Calu3 (cell line): Measurements from ENCODE around the gene METTL6. TPM values are rescaled to one million over a fixed set of nuclear protein-coding genes. Genes with fewer than 3 reads are reported as not detected.
"Not testable (repeated sequence)": the region's sequence is repeated elsewhere in the genome, so short reads cannot be mapped to it uniquely, and the experiment has no call there.

Experiments used
- BruUV-seq: library from RNA; stranded (reverse); fragments of 400-500 nt; replicated peaks from 2 replicates; lab custom pipeline; 2021; lab: Mats Ljungman, UMichigan
- CTCF ChIA-PET: fragments of 300-600 bp; sonication (Branson Sonifier 250); formaldehyde crosslinking; loops from one replicate; lab custom pipeline; 2022; ENCODE audit warnings: antibody characterized with exemption; lab: Charles Lee
- DNase-seq: peaks from one replicate; pipeline ENCODE4 v3.0.0; 2022
- H3K27ac Mint-ChIP-seq: one replicate; pipeline ENCODE4 v1.8.0; 2022; ENCODE audit warnings: mixed read lengths; ENCODE audit not compliant: unreplicated experiment
- H3K27me3 Mint-ChIP-seq: one replicate; pipeline ENCODE4 v1.8.0; 2022; ENCODE audit warnings: mixed read lengths; ENCODE audit not compliant: unreplicated experiment
- H3K36me3 Mint-ChIP-seq: one replicate; pipeline ENCODE4 v1.8.0; 2022; ENCODE audit warnings: mild to moderate bottlenecking, moderate library complexity, mixed read lengths; ENCODE audit not compliant: insufficient read depth, unreplicated experiment
- H3K4me1 Mint-ChIP-seq: one replicate; pipeline ENCODE4 v1.8.0; 2022; ENCODE audit warnings: mild to moderate bottlenecking, low read depth, mixed read lengths; ENCODE audit not compliant: unreplicated experiment
- H3K4me3 Mint-ChIP-seq: one replicate; pipeline ENCODE4 v1.8.0; 2022; ENCODE audit warnings: mild to moderate bottlenecking, low read depth, moderate library complexity, mixed read lengths; ENCODE audit not compliant: unreplicated experiment
- H3K9me3 Mint-ChIP-seq: one replicate; pipeline ENCODE4 v1.8.0; 2022; ENCODE audit warnings: low read depth, mixed read lengths; ENCODE audit not compliant: unreplicated experiment
- CTCF ChIP-seq: fragments of 200-600 bp; IDR thresholded peaks from one replicate; pipeline ENCODE4 v1.8.0; 2022; ENCODE audit warnings: antibody characterized with exemption; ENCODE audit not compliant: unreplicated experiment
- intact Hi-C: fragments of 100-400 bp; cut with micrococcal nuclease; formaldehyde crosslinking; loops from one replicate; pipeline ENCODE4 v1.10.0; 2022; ENCODE audit not compliant: unreplicated experiment
- total RNA-seq: library from RNA; stranded (reverse); gene quantifications from 2 replicates; pipeline ENCODE4 v1.2.3, GENCODE V29; 2022

METTL6 gene
- total RNA-seq, 1 experiment from 2014 or later = 23.0 TPM

- H3K4me1 Mint-ChIP-seq = peaks cover 19% of the 10 kb centered on the region
- no peak overlapping the region for H3K4me3 Mint-ChIP-seq
- no peak overlapping the region for H3K27ac Mint-ChIP-seq
- DNase-seq = no peak
- CTCF ChIA-PET = no interaction called here
- TF ChIP-seq CTCF = no peak
- intact Hi-C loops = no loop called here
- no peaks in the 10 kb centered on the region for H3K9me3 Mint-ChIP-seq
- no TSS peak for BruUV-seq
- H3K36me3 Mint-ChIP-seq = no peaks in the 10 kb centered on the region
- no peaks in the 10 kb centered on the region for H3K27me3 Mint-ChIP-seq
These were observed 36.3 kb downstream of the METTL6 start for GRCh38 chr3:15391007-15391406.

- Mint-ChIP-seq H3K9me3 (no peaks in the 10 kb centered on the region), H3K4me3 (no peak overlapping the region), H3K36me3 (no peaks in the 10 kb centered on the region), H3K27ac (no peak overlapping the region), H3K27me3 (no peaks in the 10 kb centered on the region), H3K4me1 (peaks cover 22% of the 10 kb centered on the region)
- intact Hi-C loops = no loop called here
- no TSS peak for BruUV-seq
- TF ChIP-seq CTCF = no peak
- no peak for DNase-seq
- CTCF ChIA-PET = no interaction called here
These were observed 36.9 kb downstream of the METTL6 start for GRCh38 chr3:15390460-15390859.

DNA sequence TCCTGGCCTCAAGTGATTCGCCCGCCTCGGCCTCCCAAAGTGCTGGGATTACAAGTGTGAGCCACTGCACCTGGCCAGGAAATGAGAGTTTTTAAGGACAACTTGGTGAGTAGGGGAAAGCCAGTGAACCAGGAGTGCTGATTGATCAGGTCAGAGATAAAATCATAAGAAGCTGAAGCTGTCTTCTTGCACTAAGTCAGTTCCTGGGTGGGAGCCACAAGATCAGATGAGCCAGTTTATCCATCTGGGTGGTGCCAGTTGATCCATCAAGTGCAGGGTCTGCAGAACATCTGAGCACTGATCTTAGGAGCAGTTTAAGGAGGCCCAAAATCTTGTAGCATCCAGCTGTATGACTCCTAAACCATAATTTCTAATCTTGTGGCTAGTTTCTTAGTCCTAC is 39.0 kb downstream of the METTL6 start:
- H3K4me3 Mint-ChIP-seq, intact Hi-C loops, H3K27ac Mint-ChIP-seq, H3K36me3 Mint-ChIP-seq, H3K9me3 Mint-ChIP-seq, BruUV-seq, H3K27me3 Mint-ChIP-seq, DNase-seq: not testable (repeated sequence)
- CTCF ChIA-PET = interaction anchor here (2.0 kb wide), 1 partner anchor 17 kb away, joined by 6 read pairs; no protein-coding TSS in a partner anchor
- peaks cover 22% of the 10 kb centered on the region for H3K4me1 Mint-ChIP-seq

DNA sequence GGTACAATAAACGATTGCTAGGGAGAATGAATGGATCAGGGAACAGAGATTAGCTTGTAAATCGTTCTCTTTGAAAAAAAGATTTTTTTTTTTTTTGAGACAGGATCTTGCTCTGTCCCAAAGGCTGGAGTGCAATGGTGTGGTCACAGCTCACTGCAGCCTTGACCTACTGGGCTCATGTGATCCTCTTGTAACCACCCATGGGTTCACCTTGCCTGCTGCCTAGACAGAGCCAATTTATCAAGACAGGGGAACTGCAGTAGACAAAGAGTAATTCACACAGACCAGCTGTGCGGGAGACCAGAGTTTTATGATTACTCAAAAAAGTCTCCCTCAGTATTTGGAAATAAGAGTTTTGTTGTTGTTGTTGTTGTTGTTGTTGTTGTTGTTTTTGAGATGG is 39.6 kb downstream of the METTL6 start:
- intact Hi-C loops = no loop called here
- no peak for TF ChIP-seq CTCF
- CTCF ChIA-PET = interaction anchor here (2.0 kb wide), 1 partner anchor 18 kb away, joined by 6 read pairs; no protein-coding TSS in a partner anchor
- peak overlapping the region; percentile 35 for H3K27ac Mint-ChIP-seq
- no peaks in the 10 kb centered on the region for H3K36me3 Mint-ChIP-seq
- H3K9me3 Mint-ChIP-seq = no peaks in the 10 kb centered on the region
- no peak overlapping the region for H3K4me3 Mint-ChIP-seq
- H3K4me1 Mint-ChIP-seq = peaks cover 24% of the 10 kb centered on the region
- no peak for DNase-seq
- H3K27me3 Mint-ChIP-seq = no peaks in the 10 kb centered on the region
- BruUV-seq = no TSS peak

GRCh38 chr3:15387171-15387581 is 40.2 kb downstream of the METTL6 start:
- peak overlapping the region; percentile 35 for H3K27ac Mint-ChIP-seq
- BruUV-seq = no TSS peak
- CTCF ChIA-PET = interaction anchor here (0.6 to 2.0 kb wide), 2 partner anchors 18 to 138 kb away, joined by 3 to 6 read pairs; no protein-coding TSS in a partner anchor
- peaks cover 29% of the 10 kb centered on the region for H3K4me1 Mint-ChIP-seq
- no peaks in the 10 kb centered on the region for H3K9me3 Mint-ChIP-seq
- H3K27me3 Mint-ChIP-seq = no peaks in the 10 kb centered on the region
- no peak for DNase-seq
- intact Hi-C loops = no loop called here
- H3K36me3 Mint-ChIP-seq = no peaks in the 10 kb centered on the region
- no peak overlapping the region for H3K4me3 Mint-ChIP-seq
- no peak for TF ChIP-seq CTCF

- DNase-seq, H3K9me3 Mint-ChIP-seq, H3K4me3 Mint-ChIP-seq, H3K27ac Mint-ChIP-seq, H3K36me3 Mint-ChIP-seq, intact Hi-C loops, BruUV-seq, H3K27me3 Mint-ChIP-seq: not testable (repeated sequence)
- CTCF ChIA-PET = interaction anchor here (2.0 kb wide), 1 partner anchor 19 kb away, joined by 6 read pairs; no protein-coding TSS in a partner anchor
- peaks cover 29% of the 10 kb centered on the region for H3K4me1 Mint-ChIP-seq
These were observed 40.7 kb downstream of the METTL6 start for GRCh38 chr3:15386654-15386955.
